ENCODE data around the gene HIF1A.
"Not testable (repeated sequence)": the region's sequence is repeated elsewhere in the genome, so short reads cannot be mapped to it uniquely, and the experiment has no call there.

The HIF1A gene

DNA sequence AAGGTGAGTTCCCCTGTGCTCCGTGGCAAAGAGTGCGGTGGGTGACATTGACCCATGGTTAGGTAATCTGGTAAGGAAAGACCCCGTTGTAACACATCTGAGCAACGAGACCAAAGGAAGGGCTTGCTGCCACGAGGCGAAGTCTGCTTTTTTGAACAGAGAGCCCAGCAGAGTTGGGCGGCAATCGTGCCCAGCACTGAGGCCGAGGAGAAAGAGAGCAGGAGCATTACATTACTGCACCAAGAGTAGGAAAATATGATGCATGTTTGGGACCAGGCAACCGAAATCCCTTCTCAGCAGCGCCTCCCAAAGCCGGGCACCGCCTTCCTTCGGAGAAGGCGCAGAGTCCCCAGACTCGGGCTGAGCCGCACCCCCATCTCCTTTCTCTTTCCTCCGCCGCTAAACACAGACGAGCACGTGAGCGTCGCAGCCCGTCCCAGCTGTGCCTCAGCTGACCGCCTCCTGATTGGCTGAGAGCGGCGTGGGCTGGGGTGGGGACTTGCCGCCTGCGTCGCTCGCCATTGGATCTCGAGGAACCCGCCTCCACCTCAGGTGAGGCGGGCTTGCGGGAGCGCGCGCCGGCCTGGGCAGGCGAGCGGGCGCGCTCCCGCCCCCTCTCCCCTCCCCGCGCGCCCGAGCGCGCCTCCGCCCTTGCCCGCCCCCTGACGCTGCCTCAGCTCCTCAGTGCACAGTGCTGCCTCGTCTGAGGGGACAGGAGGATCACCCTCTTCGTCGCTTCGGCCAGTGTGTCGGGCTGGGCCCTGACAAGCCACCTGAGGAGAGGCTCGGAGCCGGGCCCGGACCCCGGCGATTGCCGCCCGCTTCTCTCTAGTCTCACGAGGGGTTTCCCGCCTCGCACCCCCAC is at the start of gene HIF1A:
TSS of gene HIF1A (plus strand) at position 684 of the 865 bp plus-strand sequence. CDS start 292 bp downstream, outside the sequence.
- peak; percentile 83 for DNase-seq (ENCODE audit: low read depth)

DNA sequence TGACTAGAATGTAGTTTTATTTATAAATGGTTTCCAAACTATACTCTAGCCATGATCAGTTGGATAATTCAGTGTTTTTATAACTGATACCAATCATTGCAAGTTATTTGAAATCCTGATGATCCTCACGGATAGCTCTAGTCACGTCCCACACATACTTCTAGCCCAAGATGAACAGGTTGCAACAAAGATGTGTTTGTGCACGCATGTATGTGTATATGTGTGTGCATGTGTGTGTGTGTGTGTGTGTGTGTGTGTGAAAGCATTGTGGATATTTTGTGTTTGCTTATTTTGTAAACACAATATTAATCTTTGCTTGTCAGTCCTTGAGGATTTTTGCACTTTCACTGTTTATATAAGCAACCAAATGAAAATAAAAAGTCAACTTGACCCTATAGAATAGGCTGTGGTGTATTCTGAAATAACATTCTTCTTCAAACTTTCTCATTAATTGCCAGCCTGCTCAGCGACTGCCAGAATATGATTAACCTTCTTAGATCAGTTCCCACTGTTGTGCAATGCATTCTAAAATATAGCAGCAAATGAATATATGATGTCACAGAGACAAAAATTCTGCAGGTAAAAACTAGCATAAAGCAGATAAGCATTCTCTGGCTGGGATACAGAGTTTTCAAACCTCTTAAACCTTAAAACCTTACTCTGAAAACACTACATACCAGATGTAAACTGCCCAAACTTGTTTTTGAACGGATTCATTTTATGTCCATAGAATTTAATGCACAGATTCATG is 48.8 kb upstream of the HIF1A start:
- no peak for DNase-seq (ENCODE audit: low read depth)

DNA sequence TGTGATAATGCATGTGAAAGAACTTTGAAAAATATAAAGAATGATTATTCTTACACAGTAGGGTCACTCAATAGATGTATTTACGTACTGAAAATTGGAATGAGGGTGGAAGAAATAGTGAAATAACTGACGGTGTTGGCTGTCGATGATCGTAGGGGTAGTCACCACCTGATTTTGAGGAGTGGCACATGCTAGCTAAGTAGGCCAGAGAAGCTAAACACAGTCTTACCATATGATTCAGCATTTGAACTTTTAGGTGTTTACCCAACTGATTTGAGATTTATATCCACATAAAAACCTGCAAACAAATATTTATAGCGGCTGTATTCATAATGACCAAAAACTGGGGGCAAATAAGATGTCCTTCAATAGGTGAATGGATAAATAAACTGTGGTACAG is 47.6 kb upstream of the HIF1A start:
- no peak for DNase-seq (ENCODE audit: low read depth)

DNA sequence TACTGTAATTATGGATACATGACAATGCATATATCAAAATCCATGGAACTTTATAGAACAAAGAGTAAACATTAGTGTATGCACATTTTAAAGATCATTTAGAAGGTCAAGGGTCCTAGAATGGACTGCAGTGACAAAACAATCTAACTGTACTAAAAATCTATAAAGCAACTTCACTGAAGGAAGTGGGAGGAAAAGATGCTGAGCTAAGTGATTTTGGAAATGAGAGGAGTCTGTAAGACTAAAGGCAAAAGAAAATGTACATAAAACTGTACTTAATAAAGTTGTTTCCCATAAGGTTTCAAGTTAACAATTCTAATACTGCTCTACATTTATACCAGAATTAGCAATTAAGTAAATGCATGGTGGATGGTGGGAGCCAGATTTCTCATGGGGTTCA is 46.9 kb upstream of the HIF1A start:
- DNase-seq (ENCODE audit: low read depth), result no peak

DNA sequence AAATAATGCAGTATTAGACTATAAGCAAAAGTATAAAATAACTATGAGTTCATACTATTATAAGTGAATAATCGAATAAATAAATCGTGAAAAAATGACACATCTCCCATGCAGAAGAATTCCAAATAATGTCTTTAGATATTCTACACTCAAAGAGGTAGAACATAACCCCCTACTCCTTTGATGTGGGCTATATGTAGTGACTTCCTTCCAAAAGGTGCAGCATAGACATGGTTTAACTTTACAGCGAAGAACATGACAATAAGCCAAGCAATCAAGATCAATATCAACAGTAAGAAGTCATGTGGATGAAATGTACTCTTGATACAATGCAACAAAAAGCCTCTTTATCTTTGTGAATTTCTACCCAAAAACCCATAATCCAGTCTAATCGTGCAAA is 46.0 kb upstream of the HIF1A start:
- DNase-seq (ENCODE audit: low read depth), result no peak

DNA sequence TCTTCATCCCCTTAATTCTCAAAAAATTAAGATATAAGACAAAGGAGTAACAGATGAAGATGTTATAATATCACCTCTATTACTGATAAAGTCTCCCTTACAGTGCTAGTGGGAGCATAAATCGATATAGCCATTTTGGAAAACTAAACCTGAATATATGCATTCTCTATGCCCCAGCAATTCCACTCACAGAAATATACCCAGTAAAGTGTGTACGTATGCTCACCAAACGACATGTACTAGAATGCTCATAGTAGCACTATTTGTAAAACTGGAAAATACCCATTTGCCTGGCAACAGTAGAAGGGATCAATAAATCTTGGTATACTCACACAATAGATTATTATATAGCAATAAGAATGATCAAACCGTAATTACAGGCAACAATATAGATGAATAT is 44.0 kb upstream of the HIF1A start:
- DNase-seq (ENCODE audit: low read depth), result no peak

DNA sequence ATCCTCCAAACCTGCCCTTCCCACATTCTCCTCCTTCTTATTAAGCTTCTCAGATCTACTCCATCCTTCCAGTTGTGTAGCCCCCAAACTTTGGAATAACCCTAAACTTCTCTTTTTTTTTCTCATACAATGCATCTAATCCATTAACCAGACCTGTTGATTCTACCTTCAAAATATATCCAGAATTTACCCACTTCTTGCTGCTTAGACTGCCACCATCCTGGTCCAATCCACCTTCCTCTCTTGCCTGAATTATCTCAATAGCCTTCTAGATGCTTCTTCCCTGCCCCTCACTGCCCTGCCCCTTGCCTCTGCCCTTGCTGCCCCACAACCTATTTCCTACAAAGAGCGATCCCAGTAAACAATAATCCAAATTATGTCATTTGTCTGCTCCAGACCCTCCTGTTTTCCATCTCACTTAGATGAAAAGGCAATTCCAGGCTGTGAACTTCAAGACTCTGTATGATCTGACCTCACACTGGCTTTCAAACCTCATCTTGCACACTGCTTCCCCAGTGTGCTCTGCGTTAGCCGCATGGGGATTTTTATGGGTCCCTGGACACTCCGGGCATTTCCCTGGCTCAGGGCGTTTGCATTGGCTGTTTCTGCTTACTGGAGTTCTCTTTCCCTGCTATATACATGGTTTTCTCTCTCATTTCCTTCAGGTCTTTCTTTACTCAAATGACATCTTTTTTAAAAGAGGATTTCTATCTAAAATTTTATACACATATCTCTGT is 42.6 kb upstream of the HIF1A start:
- no peak for DNase-seq (ENCODE audit: low read depth)

DNA sequence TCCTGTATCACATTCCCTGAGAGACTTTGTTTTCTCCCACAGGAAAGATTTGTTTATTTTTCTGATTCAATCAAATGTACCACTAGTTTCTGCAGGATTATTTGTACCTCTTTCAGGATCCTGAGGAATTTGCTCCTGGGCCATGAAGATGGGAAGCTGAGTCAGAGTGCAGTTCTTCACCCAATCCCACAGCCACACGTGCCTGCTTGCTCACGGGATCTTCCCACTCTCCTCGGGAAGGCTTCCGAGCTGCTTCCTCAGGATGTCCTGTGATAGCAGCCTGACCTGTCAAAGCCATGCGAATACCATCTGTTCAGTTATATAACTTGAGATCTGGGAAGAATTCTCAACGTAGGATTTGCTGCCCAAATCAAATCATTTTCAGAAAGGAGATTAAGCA is 41.8 kb upstream of the HIF1A start:
- no peak for DNase-seq (ENCODE audit: low read depth)

DNA sequence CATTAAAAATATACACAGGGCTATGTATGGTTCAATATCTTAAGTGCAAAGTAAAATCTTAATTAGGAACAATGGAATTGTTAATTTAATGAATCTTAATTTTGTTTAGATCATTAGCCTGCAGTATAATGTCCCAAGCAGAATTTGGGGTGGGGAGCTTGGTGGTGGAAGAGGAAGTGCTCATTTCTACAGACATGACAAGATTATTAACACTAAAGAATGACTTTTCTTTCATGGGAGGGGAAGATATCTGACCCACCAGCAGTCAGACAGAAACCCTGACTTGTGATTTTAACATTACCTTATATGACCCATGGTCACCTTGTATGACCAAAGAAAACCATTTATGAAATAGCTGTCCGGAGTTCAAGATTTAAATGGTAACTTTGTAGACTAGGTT is 41.3 kb upstream of the HIF1A start:
- no peak for DNase-seq (ENCODE audit: low read depth)

DNA sequence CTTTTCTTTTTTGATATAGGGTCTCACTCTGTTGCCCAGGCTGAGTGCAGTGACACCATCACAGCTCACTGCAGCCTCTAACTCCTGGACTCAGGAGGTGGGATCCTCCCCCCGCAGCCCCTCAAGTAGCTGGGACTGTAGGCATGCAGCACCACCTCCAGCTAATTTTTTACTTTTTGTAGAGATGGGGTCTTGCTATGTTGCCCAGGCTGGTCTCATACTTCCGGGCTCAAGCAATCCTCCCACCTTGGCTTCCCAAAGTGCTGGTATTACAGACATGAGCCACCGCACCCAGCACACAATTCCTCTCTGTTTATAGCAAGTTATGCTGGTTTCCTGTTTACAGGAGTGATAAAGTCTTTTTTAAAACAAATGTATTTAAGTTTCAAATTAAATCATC is 39.5 kb upstream of the HIF1A start:
- no peak for DNase-seq (ENCODE audit: low read depth)

DNA sequence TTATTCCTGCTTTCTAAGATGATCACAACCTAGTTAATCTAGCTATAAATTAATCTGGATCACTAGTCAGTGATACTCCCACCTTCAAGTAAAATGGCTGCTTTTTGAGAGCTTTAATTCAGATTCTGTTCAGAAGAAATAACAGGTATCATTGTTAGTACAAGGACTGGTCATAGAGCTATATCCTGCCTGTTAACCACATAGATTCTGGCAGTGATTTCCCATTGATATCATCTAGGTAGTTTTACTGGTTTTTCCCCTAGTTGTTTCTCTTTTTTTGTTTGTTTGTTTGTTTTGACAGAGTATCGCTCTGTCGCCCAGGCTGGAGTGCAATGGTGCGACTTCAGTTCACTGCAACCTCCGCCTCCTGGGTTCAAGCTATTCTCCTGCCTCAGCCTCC is 39.0 kb upstream of the HIF1A start:
- no peak for DNase-seq (ENCODE audit: low read depth)

DNA sequence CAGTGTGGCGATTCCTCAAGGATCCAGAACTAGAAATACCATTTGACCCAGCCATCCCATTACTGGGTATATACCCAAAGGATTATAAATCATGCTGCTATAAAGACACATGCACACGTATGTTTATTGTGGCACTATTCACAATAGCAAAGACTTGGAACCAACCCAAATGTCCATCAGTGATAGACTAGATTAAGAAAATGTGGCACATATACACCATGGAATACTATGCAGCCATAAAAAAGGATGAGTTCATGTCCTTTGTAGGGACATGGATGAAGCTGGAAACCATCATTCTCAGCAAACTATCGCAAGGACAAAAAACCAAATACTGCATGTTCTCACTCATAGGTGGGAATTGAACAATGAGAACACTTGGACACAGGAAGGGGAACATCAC is 37.2 kb upstream of the HIF1A start:
- DNase-seq (ENCODE audit: low read depth), result not testable (repeated sequence)

DNA sequence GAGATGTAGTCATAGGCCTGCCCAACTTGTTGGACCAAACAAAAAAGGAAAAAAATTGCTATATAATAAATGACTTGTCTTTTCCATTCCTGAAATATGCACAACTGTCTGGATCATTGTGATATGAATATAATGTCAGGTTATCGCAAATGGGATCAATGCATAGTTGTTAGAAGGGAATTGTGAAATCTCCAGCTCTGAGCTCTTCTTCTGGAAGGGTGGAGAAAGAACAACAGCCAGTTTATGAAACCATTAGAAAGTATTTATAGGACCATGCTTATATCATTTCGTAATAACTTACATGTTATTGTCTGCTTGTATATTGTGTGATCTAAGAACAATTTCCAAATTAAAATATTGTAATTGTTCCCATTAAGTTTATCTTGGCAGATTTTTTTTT is 35.7 kb upstream of the HIF1A start:
- no peak for DNase-seq (ENCODE audit: low read depth)

DNA sequence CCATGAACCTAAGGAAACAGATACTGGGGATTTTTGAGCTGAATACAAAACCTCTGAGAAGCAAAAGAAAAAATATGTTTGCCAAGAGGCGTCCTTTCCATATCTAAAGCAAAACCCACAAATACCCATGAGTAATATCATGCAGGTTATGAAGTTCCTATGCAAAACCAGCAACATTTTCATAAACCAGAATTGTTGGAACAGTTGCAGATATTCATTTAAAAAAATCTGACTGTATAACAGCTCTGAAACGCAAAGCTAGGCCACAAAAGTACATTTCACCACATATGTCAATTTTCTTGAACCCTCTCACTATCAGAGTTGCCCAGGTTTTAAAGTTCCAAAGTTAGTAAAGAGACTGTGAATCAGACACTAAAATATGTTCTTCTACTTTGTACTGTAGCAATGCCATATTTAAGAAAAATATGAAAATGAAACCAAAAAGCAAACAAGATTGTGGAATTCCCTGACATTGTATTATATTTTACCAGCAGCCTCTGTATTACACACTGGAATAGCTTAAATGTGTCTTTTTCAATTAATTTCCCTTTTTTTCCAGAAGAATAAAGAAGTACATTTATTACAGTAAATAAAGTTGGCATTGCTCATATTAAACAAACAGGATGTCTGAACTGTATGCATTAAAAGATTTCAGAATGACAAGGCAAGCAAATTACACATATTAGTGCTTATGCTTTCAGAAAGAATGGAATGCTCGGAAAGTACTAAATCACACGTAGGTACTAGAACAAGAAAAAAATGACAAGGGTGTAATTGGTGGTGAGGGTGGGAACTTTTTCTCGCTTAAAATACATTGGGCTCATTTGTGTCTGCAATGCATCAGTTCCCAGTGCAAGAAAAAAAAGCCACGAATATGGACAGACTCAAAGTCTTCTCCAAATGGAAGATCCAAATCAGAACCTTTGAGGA is 33.6 kb upstream of the HIF1A start:
- DNase-seq (ENCODE audit: low read depth), result no peak

DNA sequence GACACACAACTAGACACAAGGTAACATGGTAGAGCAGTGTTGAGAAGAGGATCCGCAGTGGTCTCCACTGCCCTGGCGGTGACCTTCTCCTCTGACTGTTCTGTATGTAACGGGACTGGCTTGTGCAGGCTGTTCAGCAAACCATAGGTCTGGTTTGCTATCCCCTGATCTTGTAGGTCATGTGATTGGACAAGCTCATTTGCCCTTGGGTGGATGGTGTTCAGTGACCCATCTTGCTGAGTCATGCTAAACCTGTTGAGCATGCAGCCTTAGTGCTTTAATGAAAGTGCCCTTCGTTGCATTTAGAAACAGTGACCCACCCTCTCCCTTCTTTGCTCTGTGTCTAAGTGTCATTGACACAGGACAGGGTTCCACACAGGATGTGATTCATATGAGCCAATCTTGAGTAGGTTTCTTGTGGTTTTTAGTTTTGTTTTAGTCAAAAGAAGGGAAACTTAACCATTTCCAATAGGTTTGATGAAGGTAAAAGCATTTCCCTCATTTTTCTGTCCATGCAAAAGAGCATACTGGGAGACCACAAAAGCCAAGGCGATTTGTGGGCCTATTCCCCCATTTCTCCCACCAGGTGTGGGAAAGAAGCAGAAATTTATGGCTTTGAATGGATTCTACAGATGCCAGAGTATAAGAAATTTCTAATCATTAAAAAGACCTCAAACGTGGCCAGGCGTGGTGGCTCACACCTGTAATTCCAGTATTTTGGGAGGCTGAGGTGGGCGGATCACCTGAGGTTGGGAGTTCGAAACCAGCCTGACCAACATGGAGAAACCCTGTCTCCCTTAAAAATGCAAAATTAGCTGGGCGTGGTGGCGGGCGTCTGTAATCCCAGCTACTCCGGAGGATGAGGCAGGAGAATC is 32.6 kb upstream of the HIF1A start:
- DNase-seq (ENCODE audit: low read depth), result no peak

DNA sequence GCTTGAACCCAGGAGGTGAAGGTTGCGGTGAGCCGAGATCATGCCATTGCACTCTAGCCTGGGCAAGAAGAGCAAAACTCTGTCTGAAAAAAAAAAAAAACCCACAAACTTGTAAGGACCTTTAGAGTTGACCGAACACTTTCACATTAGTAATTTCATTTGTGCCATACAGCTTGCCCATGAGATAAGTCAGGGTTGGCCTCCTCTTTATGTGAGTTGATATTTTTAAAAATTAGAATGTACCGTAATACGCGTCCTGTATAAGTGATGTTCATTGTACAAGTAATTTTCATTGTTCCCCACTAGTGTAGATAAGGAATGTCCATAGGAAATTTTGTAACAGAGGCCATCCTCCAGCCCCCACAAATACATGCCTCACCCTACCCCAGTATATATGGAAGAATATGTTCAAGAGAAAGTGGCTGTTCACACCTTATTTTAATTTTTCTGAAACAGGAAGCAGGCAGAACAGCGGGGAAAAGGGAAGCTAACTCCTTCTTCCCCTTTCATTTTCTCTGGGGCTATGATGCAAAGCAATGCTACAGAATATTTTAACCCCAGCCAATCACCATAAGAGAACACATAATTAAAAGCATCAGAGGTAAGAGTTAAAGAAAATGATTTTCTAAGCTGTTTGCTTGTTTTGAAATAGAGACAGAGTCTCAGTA is 31.9 kb upstream of the HIF1A start:
- DNase-seq (ENCODE audit: low read depth), result no peak

DNA sequence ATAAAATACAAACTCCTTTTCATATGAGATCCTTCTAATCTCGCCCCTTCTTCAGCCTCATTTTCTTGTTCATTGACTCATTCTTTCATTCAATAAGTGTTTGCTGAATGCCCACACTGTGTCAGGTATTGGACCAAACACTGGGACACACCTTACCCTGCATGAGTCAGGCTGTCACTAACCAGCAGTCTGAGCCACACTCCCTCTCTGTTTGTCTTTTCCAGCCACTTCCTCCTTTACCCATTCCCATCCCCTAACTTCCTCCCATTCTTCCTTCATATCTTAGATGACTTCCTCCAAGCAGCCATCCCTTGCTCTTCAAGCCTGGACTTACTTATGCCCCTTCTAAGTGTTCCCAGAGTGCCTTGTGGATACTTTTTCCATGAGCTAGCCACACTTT is 27.0 kb upstream of the HIF1A start:
- no peak for DNase-seq (ENCODE audit: low read depth)

DNA sequence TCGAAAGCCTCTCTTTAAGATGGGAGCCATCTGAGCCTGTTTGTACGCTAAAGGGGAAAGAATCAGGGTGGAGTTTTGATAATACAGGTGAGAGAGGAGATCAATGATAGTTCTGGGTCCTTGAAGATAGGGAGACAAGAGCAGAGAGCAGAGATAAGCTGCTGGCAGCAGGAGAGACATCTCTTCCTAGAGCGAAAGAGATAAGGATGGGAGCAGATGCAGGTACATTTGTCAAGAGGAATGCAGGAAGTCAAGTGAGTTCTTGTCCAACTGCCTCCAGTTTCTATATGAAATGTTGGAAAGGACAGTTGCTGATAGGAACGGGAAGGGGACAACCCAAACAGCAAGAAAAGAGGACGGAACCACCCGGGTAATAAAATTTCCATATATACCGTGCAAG is 24.7 kb upstream of the HIF1A start:
- no peak for DNase-seq (ENCODE audit: low read depth)

DNA sequence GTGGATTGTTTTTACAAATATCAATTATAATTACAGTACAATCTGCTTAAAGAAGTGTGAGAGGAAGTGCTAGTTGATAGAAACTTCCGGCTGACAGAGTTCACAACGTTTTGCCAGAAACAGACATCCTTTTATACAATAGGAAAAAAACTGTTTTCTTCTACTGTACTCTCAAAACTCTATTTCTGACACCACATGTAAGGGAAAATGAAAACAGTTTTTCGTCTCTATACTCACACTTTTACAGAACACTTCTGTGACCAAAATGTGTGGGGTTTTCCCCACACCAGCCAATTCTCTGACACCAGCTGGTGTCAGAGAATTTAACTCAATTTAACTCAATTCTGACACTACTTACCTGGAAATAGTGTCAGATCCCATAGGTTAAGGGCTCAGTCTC is 24.2 kb upstream of the HIF1A start:
- DNase-seq (ENCODE audit: low read depth), result no peak

DNA sequence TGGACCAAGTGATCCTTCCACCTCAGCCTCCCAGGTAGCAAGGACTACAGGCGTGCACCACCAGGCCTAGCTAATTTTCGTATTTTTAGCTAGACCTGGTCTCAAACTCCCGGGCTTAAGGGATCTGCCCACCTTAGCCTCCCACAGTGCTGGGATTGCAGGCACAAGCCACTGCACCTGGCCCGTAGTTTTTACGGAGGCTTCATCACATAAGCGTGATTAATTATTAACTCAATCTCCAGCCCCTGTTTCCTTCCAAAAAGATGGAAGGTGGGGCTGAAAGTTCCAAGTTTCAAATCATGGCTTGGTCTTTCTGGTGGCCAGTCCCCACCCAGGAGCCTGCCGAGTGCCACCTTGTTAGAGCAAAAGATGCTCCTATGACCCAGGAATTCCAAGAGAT is 22.5 kb upstream of the HIF1A start:
- no peak for DNase-seq (ENCODE audit: low read depth)

Data from stimulated activated CD8-positive, alpha-beta memory T cell treated with anti-CD3 and anti-CD28 coated beads, Interleukin-7, amount 100 ng/mL, for 24 hours (primary cell).